ENCODE results near the gene USF2.

USF2 gene

DNA sequence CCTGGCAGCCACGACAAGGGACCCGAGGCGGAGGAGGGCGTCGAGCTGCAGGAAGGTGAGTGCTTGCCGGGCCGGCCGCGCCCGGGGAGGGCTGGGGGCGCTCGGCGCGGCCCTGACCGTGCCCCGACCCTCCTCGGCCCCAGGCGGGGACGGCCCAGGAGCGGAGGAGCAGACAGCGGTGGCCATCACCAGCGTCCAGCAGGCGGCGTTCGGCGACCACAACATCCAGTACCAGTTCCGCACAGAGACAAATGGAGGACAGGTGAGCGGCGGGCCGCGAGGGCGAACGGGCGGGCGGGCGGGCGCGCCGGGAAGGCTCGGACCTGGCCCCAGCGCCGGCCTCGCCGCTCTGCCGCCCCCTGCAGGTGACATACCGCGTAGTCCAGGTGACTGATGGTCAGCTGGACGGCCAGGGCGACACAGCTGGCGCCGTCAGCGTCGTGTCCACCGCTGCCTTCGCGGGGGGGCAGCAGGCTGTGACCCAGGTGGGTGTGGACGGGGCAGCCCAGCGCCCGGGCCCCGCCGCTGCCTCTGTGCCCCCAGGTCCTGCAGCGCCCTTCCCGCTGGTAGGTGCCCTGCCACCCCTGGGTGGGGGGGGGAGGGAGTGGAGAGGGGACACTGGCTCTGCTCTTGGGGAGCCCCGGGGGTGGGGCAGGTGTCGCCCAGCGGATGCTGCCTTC, 816 bp downstream of the USF2 start:
- Histone ChIP-seq H2AFZ (ENCODE audit: low read depth, low read length) (no peak overlapping the region), H4K20me1 (ENCODE audit: insufficient read depth, low read length) (no peaks in the 10 kb centered on the region), H3K27me3 (ENCODE audit: low read depth, low read length) (no peaks in the 10 kb centered on the region), H3K9me3 (ENCODE audit: insufficient read depth, low read length) (no peaks in the 10 kb centered on the region), H3K27ac (ENCODE audit: low read length) (peak overlapping the region; percentile 63), H3K4me3 (ENCODE audit: low read length) (peak overlapping the region; percentile 88), H3K4me1 (ENCODE audit: low read length) (peaks cover 47% of the 10 kb centered on the region), H3K36me3 (replicated peaks; ENCODE audit: low read depth, low read length) (peaks cover 48% of the 10 kb centered on the region), H3K4me2 (ENCODE audit: low read length) (peak overlapping the region; percentile 80), H3K9ac (ENCODE audit: low read length) (peak overlapping the region; percentile 87), H3K79me2 (ENCODE audit: low read length) (peaks cover 18% of the 10 kb centered on the region)
- TF ChIP-seq, protein P1, sequence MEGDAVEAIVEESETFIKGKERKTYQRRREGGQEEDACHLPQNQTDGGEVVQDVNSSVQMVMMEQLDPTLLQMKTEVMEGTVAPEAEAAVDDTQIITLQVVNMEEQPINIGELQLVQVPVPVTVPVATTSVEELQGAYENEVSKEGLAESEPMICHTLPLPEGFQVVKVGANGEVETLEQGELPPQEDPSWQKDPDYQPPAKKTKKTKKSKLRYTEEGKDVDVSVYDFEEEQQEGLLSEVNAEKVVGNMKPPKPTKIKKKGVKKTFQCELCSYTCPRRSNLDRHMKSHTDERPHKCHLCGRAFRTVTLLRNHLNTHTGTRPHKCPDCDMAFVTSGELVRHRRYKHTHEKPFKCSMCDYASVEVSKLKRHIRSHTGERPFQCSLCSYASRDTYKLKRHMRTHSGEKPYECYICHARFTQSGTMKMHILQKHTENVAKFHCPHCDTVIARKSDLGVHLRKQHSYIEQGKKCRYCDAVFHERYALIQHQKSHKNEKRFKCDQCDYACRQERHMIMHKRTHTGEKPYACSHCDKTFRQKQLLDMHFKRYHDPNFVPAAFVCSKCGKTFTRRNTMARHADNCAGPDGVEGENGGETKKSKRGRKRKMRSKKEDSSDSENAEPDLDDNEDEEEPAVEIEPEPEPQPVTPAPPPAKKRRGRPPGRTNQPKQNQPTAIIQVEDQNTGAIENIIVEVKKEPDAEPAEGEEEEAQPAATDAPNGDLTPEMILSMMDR (IDR thresholded peaks at IDR 0.05; ENCODE audit: low read depth, low read length) = peak; percentile 72
- no peak for TF ChIP-seq EZH2phosphoT487 (IDR thresholded peaks at IDR 0.05; ENCODE audit: low read depth)

- peaks cover 18% of the 10 kb centered on the region for H3K79me2 ChIP-seq (ENCODE audit: low read length)
- no peak overlapping the region for H3K27ac ChIP-seq (ENCODE audit: low read length)
- peak overlapping the region; percentile 80 for H3K4me2 ChIP-seq (ENCODE audit: low read length)
- H4K20me1 ChIP-seq (ENCODE audit: insufficient read depth, low read length) = no peaks in the 10 kb centered on the region
- H3K9me3 ChIP-seq (ENCODE audit: insufficient read depth, low read length) = no peaks in the 10 kb centered on the region
- H3K36me3 ChIP-seq (replicated peaks; ENCODE audit: low read depth, low read length) = peaks cover 49% of the 10 kb centered on the region
- H3K4me1 ChIP-seq (ENCODE audit: low read length) = peaks cover 47% of the 10 kb centered on the region
- H3K27me3 ChIP-seq (ENCODE audit: low read depth, low read length) = no peaks in the 10 kb centered on the region
- no peak overlapping the region for H3K9ac ChIP-seq (ENCODE audit: low read length)
- peak overlapping the region; percentile 88 for H3K4me3 ChIP-seq (ENCODE audit: low read length)
- TF ChIP-seq, protein P1 (IDR thresholded peaks at IDR 0.05; ENCODE audit: low read depth, low read length) = no peak
- no peak for TF ChIP-seq EZH2phosphoT487 (IDR thresholded peaks at IDR 0.05; ENCODE audit: low read depth)
- no peak overlapping the region for H2AFZ ChIP-seq (ENCODE audit: low read depth, low read length)
These were observed 1.6 kb downstream of the USF2 start for GRCh38 chr19:35270381-35270811.

- Histone ChIP-seq H3K79me2 (ENCODE audit: low read length) (peaks cover 18% of the 10 kb centered on the region), H3K27ac (ENCODE audit: low read length) (peak overlapping the region; percentile 55; the same call in 1 of the 2 replicates), H3K4me1 (ENCODE audit: low read length) (peaks cover 46% of the 10 kb centered on the region), H3K36me3 (replicated peaks; ENCODE audit: low read depth, low read length) (peaks cover 53% of the 10 kb centered on the region), H4K20me1 (ENCODE audit: insufficient read depth, low read length) (no peaks in the 10 kb centered on the region), H3K27me3 (ENCODE audit: low read depth, low read length) (no peaks in the 10 kb centered on the region), H3K4me2 (ENCODE audit: low read length) (peak overlapping the region; percentile 66), H3K9ac (ENCODE audit: low read length) (peak overlapping the region; percentile 24; the same call in 1 of the 2 replicates), H3K9me3 (ENCODE audit: insufficient read depth, low read length) (no peaks in the 10 kb centered on the region), H2AFZ (ENCODE audit: low read depth, low read length) (no peak overlapping the region), H3K4me3 (ENCODE audit: low read length) (no peak overlapping the region)
- TF ChIP-seq, protein P1 (IDR thresholded peaks at IDR 0.05; ENCODE audit: low read depth, low read length) = no peak
- no peak for TF ChIP-seq EZH2phosphoT487 (IDR thresholded peaks at IDR 0.05; ENCODE audit: low read depth)
These were observed 2.8 kb downstream of the USF2 start for GRCh38 chr19:35271546-35271945.

- Histone ChIP-seq H3K27me3 (ENCODE audit: low read depth, low read length) (no peaks in the 10 kb centered on the region), H3K27ac (ENCODE audit: low read length) (peak overlapping the region; percentile 55), H3K79me2 (ENCODE audit: low read length) (peaks cover 11% of the 10 kb centered on the region), H3K4me1 (ENCODE audit: low read length) (peaks cover 43% of the 10 kb centered on the region), H4K20me1 (ENCODE audit: insufficient read depth, low read length) (no peaks in the 10 kb centered on the region), H2AFZ (ENCODE audit: low read depth, low read length) (no peak overlapping the region), H3K4me3 (ENCODE audit: low read length) (peak overlapping the region; percentile 22; the same call in 1 of the 2 replicates), H3K4me2 (ENCODE audit: low read length) (peak overlapping the region; percentile 66), H3K36me3 (replicated peaks; ENCODE audit: low read depth, low read length) (peaks cover 57% of the 10 kb centered on the region), H3K9me3 (ENCODE audit: insufficient read depth, low read length) (no peaks in the 10 kb centered on the region), H3K9ac (ENCODE audit: low read length) (peak overlapping the region; percentile 24; the same call in 1 of the 2 replicates)
- TF ChIP-seq EZH2phosphoT487 (IDR thresholded peaks at IDR 0.05; ENCODE audit: low read depth) = no peak
- TF ChIP-seq, protein P1 (IDR thresholded peaks at IDR 0.05; ENCODE audit: low read depth, low read length) = no peak
These were observed 3.5 kb downstream of the USF2 start for GRCh38 chr19:35272122-35272719.
